ENCODE data around the gene NDRG2. TPM values are rescaled to one million over a fixed set of nuclear protein-coding genes. Genes with fewer than 3 reads are reported as not detected.
"Not testable (repeated sequence)": the region's sequence is repeated elsewhere in the genome, so short reads cannot be mapped to it uniquely, and the experiment has no call there.

Gene NDRG2
- total RNA-seq, 2 donors from 2014 or later = 212 to 215 TPM

GRCh38 chr14:21057803-21058675, 33.2 kb upstream of the NDRG2 start, which contains the start of gene RNASE8:
TSS of gene RNASE8 (plus strand) at chr14:21057822. CDS start at chr14:21057893, 71 bp downstream.
- ATAC-seq (peak in 1 of 2 donors; percentile 51), DNase-seq (no peak)
- intact Hi-C loops (cut with DNase I) = no loop called here

DNA sequence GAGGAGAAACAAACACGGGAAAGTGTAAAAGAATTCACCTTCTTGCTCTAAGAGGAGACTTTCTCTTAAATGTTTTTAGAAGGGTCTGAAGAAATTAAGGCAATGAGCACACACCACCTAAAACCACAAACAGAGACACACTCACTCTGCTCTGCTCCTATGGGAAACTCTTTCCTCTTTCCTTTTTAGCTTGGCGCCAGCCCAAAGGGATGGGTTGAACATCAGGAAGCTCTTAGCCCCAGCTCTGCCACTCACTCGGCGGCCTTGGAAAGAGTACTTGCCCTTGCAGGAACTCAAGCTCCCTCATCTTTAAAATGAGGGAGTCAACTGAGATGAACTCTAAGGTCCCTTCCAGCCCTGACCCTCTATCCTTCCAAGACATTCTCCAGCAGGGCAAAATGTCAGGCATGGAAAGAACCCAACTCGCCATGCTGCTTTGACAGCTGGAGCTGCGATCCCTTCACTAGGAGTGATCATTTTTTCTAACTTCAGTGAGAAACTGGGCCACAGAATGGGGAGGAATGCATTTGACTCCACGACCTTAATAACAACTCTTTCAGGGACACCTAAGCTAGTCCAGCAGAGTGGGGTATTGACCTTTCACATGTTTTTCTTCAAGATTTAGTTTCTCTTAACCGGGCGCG, 31.8 kb upstream of the NDRG2 start:
- intact Hi-C loops (cut with DNase I) = no loop called here
- ATAC-seq (no peak), DNase-seq (no peak)

DNA sequence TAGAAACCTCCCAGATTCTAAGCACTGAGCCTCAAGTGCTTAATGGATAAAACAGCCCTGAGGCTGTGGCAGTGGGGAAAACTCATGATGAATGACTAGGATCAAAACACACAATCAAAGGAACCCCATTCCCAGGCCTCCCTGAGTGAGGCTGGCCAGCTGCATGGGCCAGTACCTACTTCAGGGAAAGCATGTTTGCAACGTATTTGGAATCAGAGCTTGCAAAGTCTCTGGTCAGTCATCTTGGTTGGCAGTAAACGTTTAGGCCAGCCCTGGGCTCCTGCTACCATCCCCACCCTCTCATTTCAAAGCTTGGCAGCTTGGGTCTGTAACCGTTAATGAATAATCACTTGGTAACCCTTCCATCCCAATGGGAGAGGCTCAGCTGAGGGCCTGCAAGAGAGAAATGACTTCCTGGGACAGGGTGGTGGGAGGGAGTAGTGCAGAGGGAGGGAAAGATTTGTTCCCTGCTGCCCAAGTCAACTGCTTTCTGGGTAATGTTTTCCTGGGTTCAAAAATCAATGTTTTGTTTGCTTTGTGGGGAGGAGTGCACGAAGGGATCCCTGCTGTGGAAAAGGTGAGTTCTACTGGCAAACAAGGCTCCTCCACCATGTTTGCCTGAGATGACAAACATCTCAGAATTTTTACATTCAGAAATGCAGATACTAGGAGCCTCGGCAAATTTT, 30.7 kb upstream of the NDRG2 start:
- intact Hi-C loops (cut with DNase I) = no loop called here
- ATAC-seq (no peak), DNase-seq (no peak)

DNA sequence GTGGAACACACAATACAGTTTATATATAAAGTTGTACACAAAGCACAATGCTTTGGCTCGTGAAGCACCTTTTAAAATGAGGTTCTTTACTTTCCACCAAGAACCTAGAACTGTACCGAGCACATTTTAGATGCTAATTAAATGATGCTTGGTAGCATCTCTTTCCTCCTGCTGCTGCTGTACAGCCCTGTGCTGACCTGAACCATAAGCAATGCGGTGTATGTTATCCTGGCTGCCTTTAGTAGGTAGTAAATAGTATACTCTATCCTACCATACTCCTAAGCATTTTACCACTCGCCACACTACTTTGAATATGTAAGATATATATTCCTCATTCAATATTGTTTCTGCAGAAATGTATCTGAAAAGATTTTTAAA, 29.9 kb upstream of the NDRG2 start:
- ATAC-seq (no peak), DNase-seq (no peak)
- intact Hi-C loops (cut with DNase I) = no loop called here

GRCh38 chr14:21054123-21054767, 29.4 kb upstream of the NDRG2 start:
- no peak for ATAC-seq
- intact Hi-C loops (cut with DNase I) = no loop called here
- no peak for DNase-seq

DNA sequence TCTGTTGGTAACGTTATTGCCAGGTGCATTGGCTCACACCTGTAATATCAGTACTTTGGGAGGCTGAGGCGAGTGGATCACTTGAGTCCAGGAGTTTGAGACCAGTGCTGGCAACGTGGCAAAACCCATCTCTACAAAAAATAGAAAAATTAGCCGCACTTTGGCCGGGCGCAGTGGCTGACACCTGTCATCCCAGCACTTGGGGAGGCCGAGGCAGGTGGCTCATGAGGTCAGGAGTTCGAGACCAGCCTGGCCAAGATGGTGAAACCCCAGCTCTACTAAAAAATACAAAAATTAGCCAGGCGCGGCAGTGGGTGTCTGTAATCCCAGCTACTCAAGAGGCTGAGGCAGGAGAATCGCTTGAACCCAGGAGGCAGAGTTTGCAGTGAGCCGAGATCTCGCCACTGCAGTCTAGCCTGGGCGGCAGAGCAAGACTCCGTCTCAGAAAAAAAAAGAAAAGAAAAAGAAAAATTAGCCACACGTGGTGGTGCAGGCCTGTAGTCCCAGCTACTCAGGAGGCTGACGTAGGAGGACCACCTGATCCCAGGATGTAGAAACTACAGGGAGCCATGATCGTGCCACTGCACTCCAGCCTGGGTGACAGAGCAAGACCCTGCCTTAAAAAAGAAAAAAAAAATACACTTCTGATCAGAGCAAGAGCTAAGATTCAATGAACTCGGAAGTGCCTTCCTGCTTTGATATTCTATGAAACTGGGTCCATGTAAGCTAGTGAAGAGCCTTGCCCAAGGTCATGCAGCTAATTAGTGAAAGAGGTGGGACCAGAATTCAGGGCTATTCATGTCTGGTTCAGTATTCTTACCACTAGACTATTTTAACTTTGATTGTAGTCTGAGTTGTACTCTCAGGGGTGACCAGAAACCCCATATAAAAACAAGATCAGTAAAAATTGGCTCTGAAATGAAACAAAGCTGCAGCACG, 28.6 kb upstream of the NDRG2 start:
- no peak for DNase-seq
- intact Hi-C loops (cut with DNase I) = no loop called here

DNA sequence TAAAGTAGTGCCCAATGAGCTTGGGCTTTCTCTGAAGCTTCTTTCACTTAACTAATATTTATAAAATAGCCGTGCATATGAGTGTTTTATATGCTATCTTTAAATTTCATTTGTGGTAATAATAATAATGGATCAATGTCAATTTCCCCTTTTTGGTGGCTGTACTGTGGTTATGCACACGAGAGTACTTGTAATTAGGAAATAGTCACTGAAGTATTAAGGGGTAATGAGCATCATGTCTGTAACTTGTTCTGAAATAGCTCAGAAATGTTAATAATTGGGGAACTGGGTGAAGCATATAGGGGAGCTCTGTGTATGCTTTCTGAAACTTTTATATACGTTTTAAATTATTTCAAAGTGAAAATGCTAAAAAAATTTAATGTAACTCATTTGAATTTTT, 25.7 kb upstream of the NDRG2 start:
- DNase-seq (no peak), ATAC-seq (no peak)
- intact Hi-C loops (cut with DNase I) = no loop called here

More for the DNA sequence above, 28.6 kb upstream of the NDRG2 start:
- ATAC-seq = no peak

DNA sequence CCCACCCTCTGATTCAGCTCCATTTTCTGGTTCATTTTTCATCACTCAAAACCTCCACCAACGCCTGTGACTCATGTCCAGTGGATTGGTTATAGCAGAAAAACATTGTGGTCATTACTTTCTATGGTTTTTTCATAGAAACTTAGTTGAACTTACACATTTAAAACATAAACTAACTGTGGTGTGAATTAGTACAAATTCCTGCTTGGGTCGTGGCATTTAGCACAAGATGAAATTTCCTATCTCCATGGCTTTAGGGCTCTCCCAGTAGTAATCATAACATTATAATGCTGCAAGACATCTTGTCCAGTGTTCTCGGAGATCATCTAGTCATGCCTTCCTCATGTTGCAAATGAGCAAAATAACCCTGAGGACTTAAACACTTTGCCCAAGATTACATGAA, 24.4 kb upstream of the NDRG2 start:
- ATAC-seq (no peak), DNase-seq (no peak)
- intact Hi-C loops (cut with DNase I) = loop anchor here in 1 of 2 donors (10.0 kb wide), 1 partner anchor 354 kb away; no protein-coding TSS in a partner anchor

DNA sequence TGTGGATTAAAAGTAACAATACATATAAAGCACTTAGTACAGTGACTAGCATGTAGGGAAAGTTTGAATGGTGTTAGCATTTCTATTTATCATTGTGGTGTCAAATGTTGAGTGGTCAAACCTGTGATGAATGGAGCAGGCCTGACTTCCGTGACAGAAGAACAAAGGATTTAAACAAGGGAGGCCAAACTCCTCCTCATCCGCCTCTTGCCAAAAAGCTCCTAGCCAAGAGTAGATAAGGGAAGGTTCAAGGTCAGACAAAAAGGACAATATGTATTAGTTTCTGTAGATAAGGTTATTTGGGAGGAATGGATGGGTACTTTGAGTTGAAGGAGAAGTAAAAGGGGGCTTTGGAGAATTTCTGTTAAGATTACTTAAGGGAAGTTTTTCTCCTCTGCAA, 23.8 kb upstream of the NDRG2 start:
- intact Hi-C loops (cut with DNase I) = loop anchor here in 1 of 2 donors (10.0 kb wide), 1 partner anchor 354 kb away; no protein-coding TSS in a partner anchor
- peak in 1 of 2 donors; percentile 28 for ATAC-seq
- DNase-seq = no peak

DNA sequence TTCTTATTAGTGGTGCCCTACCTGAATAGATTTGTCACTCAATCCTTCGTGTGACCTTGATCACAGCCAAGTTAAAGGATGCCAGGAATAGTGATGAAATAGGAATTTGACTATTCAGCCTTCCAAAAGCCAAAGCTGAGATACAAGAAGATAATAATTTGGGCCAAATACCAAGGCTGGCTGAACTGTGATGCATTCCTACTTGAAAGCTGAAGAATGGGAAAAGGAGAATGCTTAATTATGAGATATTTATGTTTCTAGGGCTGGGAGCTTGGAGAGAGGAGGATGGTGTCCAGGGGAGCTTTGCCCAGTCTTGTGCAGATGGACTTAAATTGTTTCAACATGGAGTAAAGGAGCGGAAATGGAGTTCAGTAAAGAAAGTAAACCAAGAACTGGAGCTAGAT, 22.5 kb upstream of the NDRG2 start:
- intact Hi-C loops (cut with DNase I) = loop anchor here in 1 of 2 donors (10.0 kb wide), 1 partner anchor 353 kb away; no protein-coding TSS in a partner anchor
- no peak for ATAC-seq
- no peak for DNase-seq

GRCh38 chr14:21043974-21044618, 19.2 kb upstream of the NDRG2 start:
- DNase-seq (no peak), ATAC-seq (peak in 1 of 2 donors; percentile 8)
- intact Hi-C loops (cut with DNase I) = loop anchor here in 1 of 2 donors (5.0 to 10.0 kb wide), 2 partner anchors 187 to 349 kb away; no protein-coding TSS in a partner anchor

- ATAC-seq = no peak
- DNase-seq = no peak
- intact Hi-C loops (cut with DNase I) = loop anchor here in 1 of 2 donors (5.0 to 10.0 kb wide), 2 partner anchors 186 to 349 kb away; no protein-coding TSS in a partner anchor
Observed at GRCh38 chr14:21043387-21043973, 18.6 kb upstream of the NDRG2 start.

DNA sequence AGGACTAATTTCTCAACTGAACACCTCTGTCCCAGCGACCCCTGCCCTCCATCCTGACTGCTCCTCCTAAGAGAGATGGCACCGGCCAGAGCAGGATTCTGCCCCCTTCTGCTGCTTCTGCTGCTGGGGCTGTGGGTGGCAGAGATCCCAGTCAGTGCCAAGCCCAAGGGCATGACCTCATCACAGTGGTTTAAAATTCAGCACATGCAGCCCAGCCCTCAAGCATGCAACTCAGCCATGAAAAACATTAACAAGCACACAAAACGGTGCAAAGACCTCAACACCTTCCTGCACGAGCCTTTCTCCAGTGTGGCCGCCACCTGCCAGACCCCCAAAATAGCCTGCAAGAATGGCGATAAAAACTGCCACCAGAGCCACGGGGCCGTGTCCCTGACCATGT, 18.1 kb upstream of the NDRG2 start:
- intact Hi-C loops (cut with DNase I) = loop anchor here in 1 of 2 donors (5.0 to 10.0 kb wide), 2 partner anchors 186 to 348 kb away; no protein-coding TSS in a partner anchor
- ATAC-seq (peak in 1 of 2 donors; percentile 23), DNase-seq (no peak)

GRCh38 chr14:21041676-21042433, 17.0 kb upstream of the NDRG2 start, which contains the start of gene RNASE7:
TSS of gene RNASE7 (plus strand) at chr14:21042362. CDS start at chr14:21042993, 631 bp downstream.
- intact Hi-C loops (cut with DNase I) = loop anchor here (2.0 to 10.0 kb wide), 3 partner anchors 27 to 347 kb away; no protein-coding TSS in a partner anchor
- no peak for DNase-seq
- ATAC-seq = peak in 1 of 2 donors; percentile 14

DNA sequence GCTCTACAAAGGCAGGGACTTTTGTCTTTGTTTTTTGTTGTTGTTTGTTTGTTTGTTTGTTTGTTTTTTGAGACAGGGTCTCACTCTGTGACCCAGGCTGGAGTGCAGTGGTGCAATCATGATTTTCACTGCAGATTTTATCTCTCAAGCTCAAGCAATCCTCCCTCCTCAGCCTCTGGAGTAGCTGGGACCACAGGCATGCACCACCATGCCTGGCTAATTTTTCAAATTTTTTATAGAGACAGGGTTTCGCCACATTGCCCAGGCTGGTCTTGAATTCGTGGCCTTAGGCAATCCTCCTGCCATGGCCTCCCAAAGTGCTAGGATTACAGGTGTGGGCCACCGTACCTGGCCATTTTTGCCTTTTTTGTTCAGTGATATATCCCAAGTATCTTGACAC, 16.1 kb upstream of the NDRG2 start:
- intact Hi-C loops (cut with DNase I) = loop anchor here (2.0 to 10.0 kb wide), 3 partner anchors 26 to 346 kb away; no protein-coding TSS in a partner anchor
- ATAC-seq, DNase-seq: not testable (repeated sequence)
